GM10248 (cell line): Measurements from ENCODE around the gene STRADA.

Experiments used
- CTCF ChIA-PET: fragments of 300-600 bp; sonication (Branson Sonifier 250); formaldehyde crosslinking; extraction: SDS; loops from one replicate; lab custom pipeline; 2021; ENCODE audit warnings: antibody characterized with exemption; lab: Yijun Ruan, JAX
- POLR2A ChIA-PET: fragments of 350-650 bp; sonication (Branson Sonifier 250); formaldehyde crosslinking; extraction: SDS; loops from one replicate; lab custom pipeline; 2020; ENCODE audit warnings: antibody characterized with exemption; lab: Yijun Ruan, JAX
- DNase-seq: peaks from one replicate; pipeline ENCODE4 v3.0.0; 2012; ENCODE audit errors: extremely low spot score
- CTCF ChIP-seq: IDR thresholded peaks from 2 replicates; pipeline ENCODE4 v1.5.1; 2012; ENCODE audit warnings: mild to moderate bottlenecking, low read depth; ENCODE audit errors: extremely low read depth, missing control alignments, control extremely low read depth

Gene STRADA

DNA sequence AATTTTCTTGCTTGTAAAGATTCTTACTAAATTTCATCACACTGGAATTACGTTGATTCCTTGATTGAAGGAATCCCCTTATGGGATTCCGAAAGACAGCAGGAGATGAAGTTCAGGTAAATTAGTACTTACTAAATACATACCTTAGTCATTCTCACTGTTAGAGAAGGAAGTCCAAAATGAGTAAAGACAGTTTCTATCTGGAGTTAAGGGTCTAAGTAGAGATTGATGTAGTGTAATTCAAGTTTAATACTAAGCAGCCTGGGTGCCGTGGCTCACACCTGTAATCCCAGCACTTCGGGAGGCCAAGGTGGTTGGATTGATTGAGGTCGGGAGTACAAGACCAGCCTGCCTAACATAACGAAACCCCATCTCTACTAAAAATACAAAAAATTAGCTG lies 41.9 kb upstream of the STRADA start:
- ChIA-PET CTCF (interaction anchor here (1.1 to 2.5 kb wide), 2 partner anchors 9 to 82 kb away, joined by 3 to 15 read pairs; partner anchors contain the start of genes CCDC47 and DDX42), POLR2A (no interaction called here)
- no peak for TF ChIP-seq CTCF
- DNase-seq: no peak

DNA sequence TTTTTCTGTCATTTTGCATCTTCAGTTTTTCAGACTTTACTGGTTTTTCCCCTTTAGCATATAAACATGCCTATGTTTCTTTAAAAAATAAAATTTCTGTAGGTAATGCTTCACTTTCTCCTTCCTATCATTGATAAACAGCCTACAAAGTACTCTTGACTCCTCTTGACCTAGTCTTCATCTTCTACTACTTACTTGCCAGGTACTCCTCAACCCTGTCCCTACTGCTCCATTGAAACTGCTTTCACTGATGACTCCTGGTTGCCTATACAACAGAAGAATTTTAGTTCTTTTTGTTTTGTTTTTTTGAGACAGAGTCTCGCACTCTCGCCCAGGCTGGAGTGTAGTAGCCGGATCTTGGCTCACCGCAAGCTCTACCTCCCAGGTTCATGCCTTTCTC lies 39.3 kb upstream of the STRADA start:
- DNase-seq: no peak
- POLR2A ChIA-PET: interaction anchor here (1.0 kb wide), 1 partner anchor 39 kb away, joined by 4 read pairs; no protein-coding TSS in a partner anchor
- TF ChIP-seq CTCF: no peak
- CTCF ChIA-PET: interaction anchor here (1.4 to 2.1 kb wide), 2 partner anchors 41 to 47 kb away, joined by 3 to 5 read pairs; no protein-coding TSS in a partner anchor

- TF ChIP-seq CTCF: no peak
- ChIA-PET POLR2A (interaction anchor here (1.0 kb wide), 1 partner anchor 40 kb away, joined by 4 read pairs; no protein-coding TSS in a partner anchor), CTCF (interaction anchor here (0.7 to 1.4 kb wide), 2 partner anchors 8 to 41 kb away, joined by 3 read pairs; no protein-coding TSS in a partner anchor)
- DNase-seq: no peak
These were observed 38.9 kb upstream of the STRADA start for GRCh38 chr17:63780507-63780906.

GRCh38 chr17:63775420-63775819 lies 33.8 kb upstream of the STRADA start:
- CTCF ChIA-PET: interaction anchor here (0.9 to 3.4 kb wide), 11 partner anchors 8 to 350 kb away, joined by 3 to 15 read pairs (median 4); partner anchors contain the start of gene STRADA
- POLR2A ChIA-PET: interaction anchor here (0.5 to 0.6 kb wide), 2 partner anchors 64 to 80 kb away, joined by 3 to 6 read pairs; no protein-coding TSS in a partner anchor
- TF ChIP-seq CTCF: no peak
- no peak for DNase-seq

- TF ChIP-seq CTCF: no peak
- CTCF ChIA-PET: interaction anchor here (0.9 to 3.4 kb wide), 9 partner anchors 9 to 74 kb away, joined by 3 to 15 read pairs (median 4); partner anchors contain the start of gene STRADA
- POLR2A ChIA-PET: interaction anchor here (0.5 to 0.6 kb wide), 2 partner anchors 82 to 371 kb away, joined by 4 to 7 read pairs; no protein-coding TSS in a partner anchor
- no peak for DNase-seq
These were observed 33.3 kb upstream of the STRADA start for GRCh38 chr17:63774969-63775265.

GRCh38 chr17:63774141-63774968 lies 32.8 kb upstream of the STRADA start, which contains the start of gene DDX42:
Gene DDX42, plus strand, starts transcription at chr17:63774170. Its CDS starts 12,880 bp downstream, at chr17:63787050.
- peak; percentile 6 for TF ChIP-seq CTCF
- no peak for DNase-seq
- ChIA-PET POLR2A (interaction anchor here (0.5 to 1.8 kb wide), 8 partner anchors 8 to 371 kb away, joined by 3 to 7 read pairs (median 4); partner anchors contain the start of gene STRADA), CTCF (interaction anchor here (0.7 to 3.4 kb wide), 12 partner anchors 9 to 77 kb away, joined by 3 to 15 read pairs (median 4); partner anchors contain the start of gene STRADA)
